ENCODE data around the gene TXNDC8. TPM values are rescaled to one million over a fixed set of nuclear protein-coding genes. Genes with fewer than 3 reads are reported as not detected.

The TXNDC8 gene
- total RNA-seq, 2 experiments from 2014 or later: not detected

GRCh38 chr9:110340306-110340705 is 2.6 kb upstream of the TXNDC8 start:
- ATAC-seq (ENCODE audit: low read depth): no peak

DNA sequence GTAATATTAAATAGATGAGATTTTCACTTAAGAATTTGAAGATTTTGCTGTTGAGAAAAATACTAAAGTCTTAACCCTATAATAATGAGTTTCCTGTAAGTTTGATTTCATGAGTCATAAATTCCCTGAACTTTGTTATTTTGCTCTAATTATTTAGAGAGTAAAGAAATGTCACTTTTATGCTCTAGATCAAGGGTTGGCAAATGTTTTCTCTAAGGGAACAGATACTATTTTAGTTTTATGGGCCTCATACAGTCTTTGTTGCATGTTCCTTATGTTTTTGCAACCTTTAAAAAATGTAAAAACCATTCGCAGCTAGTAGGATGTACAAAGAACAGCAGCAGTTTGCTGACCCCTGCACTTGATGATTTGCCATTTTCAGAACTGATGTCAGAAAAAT is 480 bp upstream of the TXNDC8 start:
- POLR2A ChIA-PET: no interaction called here
- Mint-ChIP-seq H3K36me3 (no peaks in the 10 kb centered on the region), H3K4me1 (no peaks in the 10 kb centered on the region), H3K27ac (no peak overlapping the region), H3K9me3 (no peaks in the 10 kb centered on the region), H3K4me3 (no peak overlapping the region), H3K27me3 (no peaks in the 10 kb centered on the region)
- ATAC-seq (ENCODE audit: low read depth) (no peak), DNase-seq (no peak)

More at GRCh38 chr9:110340306-110340705, 2.6 kb upstream of the TXNDC8 start:
- Mint-ChIP-seq H3K4me1 (no peaks in the 10 kb centered on the region), H3K27me3 (no peaks in the 10 kb centered on the region), H3K27ac (no peak overlapping the region), H3K9me3 (no peaks in the 10 kb centered on the region), H3K36me3 (no peaks in the 10 kb centered on the region), H3K4me3 (no peak overlapping the region)
- POLR2A ChIA-PET: no interaction called here
- DNase-seq: no peak

DNA sequence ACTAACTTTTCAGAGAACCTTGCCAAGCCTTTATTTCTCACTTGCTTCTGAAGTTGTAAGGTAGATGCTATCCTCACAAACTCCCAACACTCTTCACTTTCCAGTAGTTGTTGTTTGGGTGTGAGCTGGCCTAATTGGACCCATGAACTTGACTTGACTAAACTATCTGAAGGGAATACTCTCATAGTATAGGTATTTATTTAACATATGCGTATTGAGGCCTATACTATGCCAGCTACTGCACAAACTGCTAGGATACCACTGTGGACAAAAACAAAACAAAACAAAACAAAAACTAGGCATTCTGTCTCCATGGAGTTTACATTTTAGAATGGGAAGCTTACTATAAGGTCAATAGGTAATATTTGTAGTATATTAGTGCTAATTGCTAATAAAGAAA is 1.3 kb downstream of the TXNDC8 start:
- Mint-ChIP-seq H3K36me3 (no peaks in the 10 kb centered on the region), H3K9me3 (no peaks in the 10 kb centered on the region), H3K27ac (no peak overlapping the region), H3K4me3 (no peak overlapping the region), H3K4me1 (no peaks in the 10 kb centered on the region), H3K27me3 (no peaks in the 10 kb centered on the region)
- POLR2A ChIA-PET: no interaction called here
- no peak for ATAC-seq (ENCODE audit: low read depth)
- no peak for DNase-seq

DNA sequence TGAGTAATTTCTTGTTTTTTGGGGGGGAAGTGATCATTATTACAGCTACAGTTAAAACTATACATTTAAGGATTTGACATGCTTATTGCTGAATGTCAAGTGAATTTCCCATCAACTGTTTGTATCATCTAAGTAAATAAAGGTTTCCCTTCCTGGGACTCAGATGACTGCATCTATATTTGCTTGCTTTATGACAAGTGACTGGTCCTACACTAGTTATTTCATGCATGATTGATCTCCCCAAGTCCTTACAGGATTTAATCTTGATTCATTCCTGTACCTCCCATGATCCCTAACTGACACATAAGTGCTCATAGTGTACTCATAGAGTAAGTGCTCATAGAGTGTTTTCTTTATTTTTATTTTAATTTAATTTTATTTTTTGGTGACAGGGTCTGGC is 2.8 kb downstream of the TXNDC8 start:
- ATAC-seq (ENCODE audit: low read depth): no peak
- POLR2A ChIA-PET: no interaction called here
- no peaks in the 10 kb centered on the region for H3K27me3 Mint-ChIP-seq
- peaks cover 4% of the 10 kb centered on the region for H3K4me1 Mint-ChIP-seq
- no peak overlapping the region for H3K27ac Mint-ChIP-seq
- DNase-seq: no peak
- H3K36me3 Mint-ChIP-seq: no peaks in the 10 kb centered on the region
- H3K4me3 Mint-ChIP-seq: no peak overlapping the region
- no peaks in the 10 kb centered on the region for H3K9me3 Mint-ChIP-seq

DNA sequence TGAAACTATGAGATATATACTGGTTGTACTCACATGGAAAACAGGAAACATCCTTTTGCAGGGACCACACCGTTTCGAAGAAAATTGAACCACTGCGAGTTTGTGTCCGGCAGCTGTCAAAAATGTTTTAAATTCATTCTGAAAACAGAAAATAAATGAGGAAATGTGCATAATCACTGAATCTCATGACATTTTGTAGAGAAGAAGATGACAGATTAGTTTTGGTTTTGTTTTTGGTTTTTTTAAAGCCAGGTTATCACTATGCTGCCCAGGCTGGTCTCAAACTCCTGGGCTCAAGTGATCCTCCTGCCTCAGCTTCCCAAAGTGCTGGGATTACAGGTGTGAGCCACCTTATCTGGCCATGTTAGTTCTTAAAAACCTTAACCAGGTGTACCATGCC is 3.5 kb downstream of the TXNDC8 start:
- ATAC-seq (ENCODE audit: low read depth): no peak
- H3K27ac Mint-ChIP-seq: no peak overlapping the region
- DNase-seq: no peak
- H3K36me3 Mint-ChIP-seq: no peaks in the 10 kb centered on the region
- no peaks in the 10 kb centered on the region for H3K27me3 Mint-ChIP-seq
- H3K4me3 Mint-ChIP-seq: no peak overlapping the region
- H3K9me3 Mint-ChIP-seq: no peaks in the 10 kb centered on the region
- H3K4me1 Mint-ChIP-seq: peaks cover 7% of the 10 kb centered on the region
- POLR2A ChIA-PET: no interaction called here

GRCh38 chr9:110332766-110333165 is 4.9 kb downstream of the TXNDC8 start:
- POLR2A ChIA-PET: no interaction called here
- ATAC-seq (ENCODE audit: low read depth): no peak

GRCh38 chr9:110330484-110331105 is 7.1 kb downstream of the TXNDC8 start:
- POLR2A ChIA-PET: no interaction called here
- DNase-seq (no peak), ATAC-seq (ENCODE audit: low read depth) (no peak)
- Mint-ChIP-seq H3K27me3 (peaks cover 3% of the 10 kb centered on the region), H3K36me3 (no peaks in the 10 kb centered on the region), H3K4me3 (no peak overlapping the region), H3K9me3 (no peaks in the 10 kb centered on the region), H3K27ac (no peak overlapping the region), H3K4me1 (peaks cover 7% of the 10 kb centered on the region)

More at GRCh38 chr9:110332766-110333165, 4.9 kb downstream of the TXNDC8 start:
- DNase-seq: no peak
- Mint-ChIP-seq H3K9me3 (no peaks in the 10 kb centered on the region), H3K4me3 (no peak overlapping the region), H3K36me3 (no peaks in the 10 kb centered on the region), H3K27ac (no peak overlapping the region), H3K27me3 (no peaks in the 10 kb centered on the region), H3K4me1 (peaks cover 7% of the 10 kb centered on the region)

GRCh38 chr9:110329639-110330230 is 7.9 kb downstream of the TXNDC8 start:
- H3K4me3 Mint-ChIP-seq: no peak overlapping the region
- H3K36me3 Mint-ChIP-seq: no peaks in the 10 kb centered on the region
- H3K9me3 Mint-ChIP-seq: no peaks in the 10 kb centered on the region
- no peak for ATAC-seq (ENCODE audit: low read depth)
- no peak for DNase-seq
- H3K27me3 Mint-ChIP-seq: peaks cover 4% of the 10 kb centered on the region
- POLR2A ChIA-PET: no interaction called here
- peaks cover 7% of the 10 kb centered on the region for H3K4me1 Mint-ChIP-seq
- no peak overlapping the region for H3K27ac Mint-ChIP-seq

GRCh38 chr9:110328763-110329162 is 8.9 kb downstream of the TXNDC8 start:
- Mint-ChIP-seq H3K36me3 (no peaks in the 10 kb centered on the region), H3K9me3 (no peaks in the 10 kb centered on the region), H3K4me1 (peaks cover 7% of the 10 kb centered on the region), H3K4me3 (no peak overlapping the region), H3K27ac (no peak overlapping the region), H3K27me3 (peaks cover 4% of the 10 kb centered on the region)
- DNase-seq (no peak), ATAC-seq (ENCODE audit: low read depth) (no peak)
- POLR2A ChIA-PET: no interaction called here

DNA sequence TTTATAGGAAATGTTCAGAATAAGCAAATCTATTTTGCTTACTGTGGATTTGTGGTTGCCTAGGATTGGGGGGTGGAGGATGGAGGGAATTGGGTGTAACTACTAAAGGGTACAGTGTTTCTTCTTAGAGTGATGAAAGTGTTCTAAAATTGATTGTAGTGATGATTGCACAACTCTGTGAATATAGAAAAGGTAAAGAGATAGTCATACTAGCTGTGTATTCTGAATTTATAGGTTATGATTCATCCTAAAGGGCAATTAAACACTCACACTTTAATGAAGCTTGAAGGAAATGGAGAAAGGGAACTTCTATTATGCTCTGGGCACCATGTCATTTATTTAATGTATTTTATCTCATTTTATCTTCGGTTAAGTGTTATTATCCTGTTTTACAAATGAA is 9.9 kb downstream of the TXNDC8 start:
- POLR2A ChIA-PET: no interaction called here
- ATAC-seq (ENCODE audit: low read depth) (no peak), DNase-seq (no peak)
- Mint-ChIP-seq H3K36me3 (no peaks in the 10 kb centered on the region), H3K4me3 (no peak overlapping the region), H3K27me3 (peaks cover 4% of the 10 kb centered on the region), H3K27ac (no peak overlapping the region), H3K9me3 (no peaks in the 10 kb centered on the region), H3K4me1 (peaks cover 7% of the 10 kb centered on the region)

GRCh38 chr9:110323818-110324217 is 13.8 kb downstream of the TXNDC8 start:
- POLR2A ChIA-PET: no interaction called here

GRCh38 chr9:110320651-110321445 is 16.8 kb downstream of the TXNDC8 start:
- Mint-ChIP-seq H3K4me1 (peaks cover 3% of the 10 kb centered on the region), H3K27me3 (peaks cover 9% of the 10 kb centered on the region), H3K36me3 (no peaks in the 10 kb centered on the region), H3K27ac (no peak overlapping the region), H3K9me3 (no peaks in the 10 kb centered on the region), H3K4me3 (no peak overlapping the region)
- POLR2A ChIA-PET: interaction anchor here (0.6 kb wide), 1 partner anchor 128 kb away, joined by 4 read pairs; no protein-coding TSS in a partner anchor
- no peak for ATAC-seq (ENCODE audit: low read depth)
- no peak for DNase-seq

More at GRCh38 chr9:110323818-110324217, 13.8 kb downstream of the TXNDC8 start:
- H3K4me3 Mint-ChIP-seq: no peak overlapping the region
- no peaks in the 10 kb centered on the region for H3K4me1 Mint-ChIP-seq
- DNase-seq (no peak), ATAC-seq (ENCODE audit: low read depth) (no peak)
- no peaks in the 10 kb centered on the region for H3K9me3 Mint-ChIP-seq
- H3K27me3 Mint-ChIP-seq: peaks cover 9% of the 10 kb centered on the region
- no peak overlapping the region for H3K27ac Mint-ChIP-seq
- H3K36me3 Mint-ChIP-seq: no peaks in the 10 kb centered on the region

GRCh38 chr9:110319781-110320492 is 17.7 kb downstream of the TXNDC8 start:
- H3K27ac Mint-ChIP-seq: no peak overlapping the region
- DNase-seq (no peak), ATAC-seq (ENCODE audit: low read depth) (no peak)
- no peaks in the 10 kb centered on the region for H3K36me3 Mint-ChIP-seq
- POLR2A ChIA-PET: interaction anchor here (0.6 kb wide), 1 partner anchor 127 kb away, joined by 4 read pairs; no protein-coding TSS in a partner anchor
- peaks cover 8% of the 10 kb centered on the region for H3K27me3 Mint-ChIP-seq
- peaks cover 3% of the 10 kb centered on the region for H3K4me1 Mint-ChIP-seq
- H3K9me3 Mint-ChIP-seq: no peaks in the 10 kb centered on the region
- H3K4me3 Mint-ChIP-seq: no peak overlapping the region

Measured in activated naive CD8-positive, alpha-beta T cell treated with anti-CD3 and anti-CD28 coated beads, Interleukin-2, amount 10 ng/mL, durations not matched to agents 7 days and 5 days (primary cell).